NCI-H524 treated with DMSO at 0.1 percent for 48 hours (cell line): ENCODE measurements around the gene GNRHR.

ENCODE experiments used
- DNase-seq: peaks from one replicate; lab custom pipeline; 2025; lab: John Stamatoyannopoulos, UW

The GNRHR gene

DNA sequence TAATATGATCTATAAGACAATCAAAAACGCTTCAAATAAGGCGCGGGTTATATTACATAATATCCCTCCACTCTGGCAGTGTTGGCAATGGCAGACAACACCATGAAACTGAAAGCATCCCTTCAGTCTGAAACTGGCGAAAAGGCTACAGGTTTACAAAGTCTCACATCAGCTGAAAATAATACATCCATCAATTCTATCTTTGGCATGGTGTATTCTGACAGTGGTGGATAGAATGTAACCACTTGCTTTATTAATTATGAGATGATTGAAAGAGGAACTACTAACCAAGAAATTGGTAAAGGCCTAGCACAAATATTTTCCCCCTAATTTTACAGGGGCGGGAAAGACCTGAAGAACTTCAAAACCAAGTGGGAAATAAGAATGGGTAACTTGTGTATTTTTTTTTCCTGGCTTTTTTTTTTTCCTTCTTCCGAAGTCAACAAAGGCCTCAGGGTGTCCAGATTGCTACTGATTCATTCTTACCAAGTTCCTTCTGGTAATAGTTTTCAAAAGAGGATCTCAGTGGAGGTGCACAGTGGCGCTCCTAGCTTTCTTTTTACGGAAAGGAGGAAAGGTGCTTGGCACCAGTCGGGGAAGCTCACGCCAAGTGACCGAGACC is 54.0 kb downstream of the GNRHR start:
- no peak for DNase-seq

DNA sequence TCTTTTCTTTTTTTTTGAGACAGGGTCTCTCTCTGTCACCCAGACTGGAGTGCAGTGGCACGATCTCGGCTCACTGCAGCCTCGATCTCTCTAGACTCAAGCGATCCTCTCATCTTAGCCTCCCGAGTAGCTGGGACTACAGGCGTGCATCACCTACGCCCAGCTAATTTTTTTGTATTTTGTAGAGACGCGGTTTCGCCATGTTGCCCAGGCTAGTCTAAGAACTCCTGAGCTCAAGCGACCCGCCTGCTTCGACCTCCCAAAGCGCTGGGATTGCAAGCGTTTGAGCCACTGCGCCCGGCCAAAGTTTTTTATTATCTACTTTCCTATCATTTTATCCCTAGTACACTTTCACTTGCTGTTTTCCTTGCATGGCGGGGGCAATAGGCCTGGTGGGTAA is 54.6 kb downstream of the GNRHR start:
- no peak for DNase-seq

DNA sequence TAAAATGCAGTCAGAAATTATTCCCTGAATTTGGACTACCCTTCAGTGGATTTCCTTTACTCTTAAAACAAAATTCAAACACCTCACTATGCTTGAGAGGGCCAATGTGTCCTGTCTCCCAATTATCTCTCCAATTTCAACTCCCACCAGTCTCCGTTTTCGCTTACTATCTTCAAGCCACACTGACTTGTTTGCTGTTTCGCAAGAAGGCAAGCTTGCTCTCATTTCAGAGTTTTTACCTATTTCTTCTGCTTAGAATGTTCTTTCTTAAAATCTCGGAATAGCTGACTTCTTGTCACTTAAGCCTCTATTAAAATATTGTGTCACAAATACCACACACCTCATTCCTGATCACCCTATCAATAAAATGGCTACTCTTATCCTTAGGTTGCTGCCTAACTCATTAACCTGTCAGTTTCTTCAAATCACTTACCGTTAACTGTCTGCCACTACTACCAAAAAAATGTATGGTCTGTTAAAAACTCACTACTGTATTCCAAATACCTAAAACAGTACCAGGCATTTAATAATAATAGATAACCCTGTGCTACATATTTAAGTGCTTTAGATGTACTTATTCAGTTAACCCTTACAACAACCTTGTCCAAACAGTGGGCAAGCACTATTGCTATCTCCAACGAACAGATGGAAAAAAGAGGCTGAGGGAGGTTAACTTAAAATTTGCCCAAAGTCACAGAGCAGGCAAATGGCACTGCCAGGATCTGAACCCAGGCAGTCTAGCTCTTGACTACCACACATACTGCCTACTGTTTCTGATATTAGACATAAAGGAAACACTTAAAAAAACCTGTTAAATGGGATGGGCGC is 56.1 kb downstream of the GNRHR start:
- no peak for DNase-seq

DNA sequence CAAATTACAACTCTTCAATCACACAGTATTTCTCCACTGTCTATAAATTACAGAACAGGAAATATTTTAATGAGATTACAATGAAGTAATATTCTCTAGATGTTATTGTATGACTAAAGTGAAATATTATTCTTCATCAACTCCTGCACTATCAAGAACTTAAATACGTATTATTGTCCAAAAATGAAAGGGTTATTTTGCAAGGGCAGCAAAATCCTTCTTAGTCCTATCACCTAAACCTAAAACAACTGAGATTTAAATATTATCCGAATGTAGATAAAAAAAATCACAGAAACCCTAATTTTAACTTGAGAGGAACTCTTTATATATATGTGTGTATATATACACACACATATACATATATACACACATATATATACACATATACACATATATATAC is 58.1 kb downstream of the GNRHR start:
- DNase-seq = no peak

GRCh38 chr4:67694662-67695061 is 59.5 kb downstream of the GNRHR start:
- no peak for DNase-seq

GRCh38 chr4:67691328-67691727 is 62.9 kb downstream of the GNRHR start:
- no peak for DNase-seq
